Measurements from ENCODE around the gene PRKD2.

DNA sequence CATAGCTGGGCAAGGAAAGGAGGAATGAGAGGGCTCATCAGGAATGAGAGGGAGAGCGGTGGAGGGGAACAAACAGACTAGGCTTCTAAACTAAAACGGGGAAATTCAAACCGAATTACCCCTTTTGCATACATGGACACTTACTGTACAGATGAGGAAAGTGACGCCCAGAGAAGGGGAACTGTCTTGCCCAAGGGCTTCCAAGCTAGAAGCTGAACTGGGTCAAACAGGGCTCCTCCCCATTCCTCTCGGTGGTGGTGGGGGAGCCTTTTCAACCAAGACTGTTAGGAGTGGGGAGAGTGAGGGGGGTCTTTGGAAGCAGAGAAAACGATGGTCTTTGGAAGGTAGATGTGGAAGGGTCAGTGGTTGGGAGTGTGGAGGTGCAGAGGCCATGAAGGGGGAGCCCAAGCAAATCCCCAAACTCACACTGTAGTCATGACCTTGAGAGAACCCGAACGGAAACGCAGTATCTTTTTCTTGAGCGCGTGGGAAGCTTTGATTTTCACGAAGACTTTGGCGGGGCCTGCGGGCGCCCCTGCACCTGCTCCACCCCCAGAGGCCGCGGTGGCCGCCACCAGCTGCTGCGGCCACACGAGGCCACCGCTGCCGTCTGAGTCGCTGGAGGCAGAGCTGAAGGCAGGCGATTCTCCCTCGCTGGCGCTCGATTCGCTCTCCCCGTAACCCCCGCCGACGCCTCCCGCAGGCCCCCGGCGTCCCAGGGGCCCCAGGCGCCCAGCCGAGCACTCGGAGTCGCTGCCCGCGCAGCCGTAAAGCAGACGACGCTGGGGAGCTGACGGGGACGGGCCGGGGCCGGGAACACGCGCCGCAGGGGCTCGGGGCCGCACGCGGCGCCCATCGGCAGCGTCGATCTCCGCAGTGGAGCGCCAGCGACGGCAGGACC lies 68.6 kb downstream of the PRKD2 start:
- no peak for TF ChIP-seq GATA3 (IDR thresholded peaks at IDR 0.05; ENCODE audit: low read depth, low read length)
- no peak for TF ChIP-seq GATA2 (IDR thresholded peaks at IDR 0.05; ENCODE audit: low read depth, low read length)
